GM19395 (cell line): ENCODE measurements around the gene GAPVD1.
A peak's percentile ranks its signal among the peaks of the same experiment; 100 is the strongest.
"Not testable (repeated sequence)": the region's sequence is repeated elsewhere in the genome, so short reads cannot be mapped to it uniquely, and the experiment has no call there.

Experiments
- ATAC-seq: cut with Tn5 transposase; IDR thresholded peaks from one replicate; pipeline ENCODE4 v1.9.1; 2021; ENCODE audit warnings: mild to moderate bottlenecking, moderate library complexity; ENCODE audit not compliant: unreplicated experiment

Gene GAPVD1

DNA sequence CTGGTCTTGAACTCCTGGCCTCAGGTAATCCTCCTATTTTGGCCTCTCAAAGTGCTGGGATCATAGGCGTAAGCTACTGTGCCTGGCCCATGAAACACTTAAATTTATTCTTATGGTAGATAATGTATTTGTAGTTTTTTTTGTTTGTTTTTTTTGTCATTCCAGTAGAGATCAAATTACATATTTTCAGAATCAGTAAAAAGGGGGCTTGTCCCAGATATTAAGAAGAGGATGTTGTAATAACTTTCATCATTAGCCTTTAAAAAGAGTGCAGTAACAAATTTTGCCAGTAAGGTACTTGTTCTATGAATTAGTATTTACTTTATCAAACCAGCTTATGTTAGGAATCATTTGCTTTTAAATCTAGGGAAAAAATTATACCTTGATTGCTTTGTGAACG lies 42.6 kb downstream of the GAPVD1 start:
- no peak for ATAC-seq

DNA sequence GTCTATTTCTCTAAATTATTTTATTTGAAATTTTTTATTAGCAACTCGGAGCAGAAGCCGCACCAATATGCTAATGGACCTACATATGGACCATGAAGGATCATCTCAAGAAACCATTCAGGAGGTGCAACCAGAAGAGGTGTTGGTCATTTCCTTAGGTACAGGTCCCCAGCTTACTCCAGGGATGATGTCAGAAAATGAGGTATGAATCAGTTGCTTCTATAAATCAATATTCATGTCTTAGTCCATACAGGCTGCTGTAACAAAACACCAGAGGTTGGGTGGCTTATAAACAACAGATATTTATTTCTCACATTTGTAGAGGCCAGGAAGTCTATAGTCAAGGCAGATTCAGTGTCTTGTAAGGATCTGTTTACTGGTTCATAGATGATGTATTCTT lies 50.8 kb downstream of the GAPVD1 start:
- ATAC-seq = no peak

DNA sequence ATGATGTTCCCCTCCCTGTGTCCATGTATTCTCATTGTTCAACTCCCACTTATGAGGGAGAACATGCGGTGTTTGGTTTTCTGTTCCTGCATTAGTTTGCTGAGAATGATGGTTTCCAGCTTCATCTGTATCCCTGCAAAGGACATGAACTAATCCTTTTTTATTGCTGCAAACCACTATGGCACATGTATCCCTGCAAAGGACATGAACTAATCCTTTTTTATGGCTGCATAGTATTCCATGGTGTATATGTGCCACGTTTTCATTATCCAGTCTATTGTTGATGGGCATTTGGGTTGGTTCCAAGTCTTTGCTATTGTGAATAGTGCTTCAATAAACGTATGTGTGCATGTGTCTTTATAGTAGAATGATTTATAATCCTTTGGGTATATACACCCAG lies 54.7 kb downstream of the GAPVD1 start:
- ATAC-seq = not testable (repeated sequence)

DNA sequence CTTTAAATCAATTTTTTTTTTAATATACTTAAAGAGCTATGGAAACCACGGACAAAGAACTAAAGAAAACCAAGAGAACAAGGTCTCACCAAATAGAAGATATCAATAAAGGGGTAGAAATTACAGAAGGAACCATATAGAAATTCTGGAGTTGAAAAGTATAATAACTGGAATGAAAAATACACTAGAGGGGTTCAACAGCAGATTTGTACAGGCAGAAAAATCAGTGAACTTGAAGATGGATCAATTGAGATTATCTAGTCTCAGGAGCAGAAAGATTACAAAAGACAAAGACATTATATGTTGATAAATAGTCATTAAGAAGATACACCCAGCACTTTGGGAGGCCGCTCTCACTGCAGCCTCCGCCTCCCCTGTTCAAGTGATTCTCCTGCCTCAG lies 56.1 kb downstream of the GAPVD1 start:
- no peak for ATAC-seq

DNA sequence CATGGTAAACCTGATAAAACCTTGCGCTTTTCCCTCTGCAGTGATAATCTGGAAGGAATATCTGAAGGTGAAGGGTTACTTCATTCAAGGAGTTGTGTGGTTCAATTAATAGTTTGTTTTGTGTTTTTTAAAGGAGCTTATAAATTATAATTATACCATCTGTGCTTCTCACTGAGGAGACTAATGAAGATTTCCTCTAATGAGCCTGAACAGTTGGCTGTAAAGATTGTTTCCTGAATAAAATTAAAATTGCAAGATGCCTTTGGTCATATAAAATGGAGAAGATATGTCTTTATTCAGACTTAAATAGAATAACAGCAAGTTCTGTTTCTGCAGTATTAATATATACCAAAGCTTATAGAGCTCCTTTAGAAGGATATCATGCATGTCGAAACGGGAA lies 59.9 kb downstream of the GAPVD1 start:
- no peak for ATAC-seq

DNA sequence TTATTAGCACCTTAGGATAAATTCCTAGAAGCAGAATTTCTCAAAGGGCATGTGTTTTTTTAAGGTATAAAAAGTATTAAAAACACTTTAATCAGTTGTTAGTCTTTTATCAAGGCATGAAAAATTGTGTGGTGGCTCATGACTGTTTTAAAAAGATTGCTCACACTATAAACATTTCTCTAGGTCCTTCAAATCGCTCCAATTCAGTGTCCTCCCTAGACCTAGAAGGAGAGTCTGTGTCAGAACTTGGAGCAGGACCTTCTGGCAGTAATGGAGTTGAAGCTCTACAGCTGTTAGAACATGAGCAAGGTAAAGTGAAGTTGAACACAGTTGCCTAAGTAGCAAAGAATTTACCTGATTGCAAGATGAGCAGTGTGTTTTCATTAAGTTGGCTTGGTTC lies 62.0 kb downstream of the GAPVD1 start:
- ATAC-seq = no peak

DNA sequence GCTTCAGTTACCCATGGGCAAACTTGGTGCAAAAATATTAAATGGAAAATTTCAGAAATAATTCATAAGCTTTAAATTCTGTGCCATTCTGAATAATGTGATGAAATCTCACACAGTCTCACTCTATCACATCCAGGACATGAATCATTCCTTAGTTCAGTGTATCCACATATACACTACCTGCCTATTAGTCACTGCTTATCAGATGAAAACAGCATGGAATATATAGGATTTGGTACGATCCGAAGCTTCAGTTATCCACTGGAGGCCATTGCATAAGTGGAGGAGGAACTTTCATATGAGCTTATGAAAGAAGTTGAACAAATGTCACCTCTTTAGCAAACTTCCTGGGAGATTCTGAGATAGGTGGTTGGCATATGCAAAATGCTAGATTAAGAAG lies 64.2 kb downstream of the GAPVD1 start:
- no peak for ATAC-seq

DNA sequence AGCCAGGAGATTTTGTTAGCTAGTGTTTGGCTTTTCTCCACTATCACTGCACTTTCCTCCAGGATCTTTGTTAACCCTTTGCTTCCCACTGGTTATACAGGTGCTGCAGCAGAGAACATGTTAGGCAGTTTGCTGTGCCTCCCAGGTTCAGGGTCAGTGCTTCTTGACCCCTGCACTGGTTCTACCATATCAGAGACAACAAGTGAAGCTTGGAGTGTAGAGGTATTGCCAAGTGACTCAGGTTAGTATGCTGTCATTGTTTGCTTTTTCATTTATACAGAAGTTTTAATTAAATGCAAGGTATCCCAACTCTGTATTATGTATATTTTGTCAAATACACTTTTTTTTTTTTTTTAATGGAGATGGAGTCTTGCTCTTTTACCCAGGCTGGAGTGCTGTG lies 68.4 kb downstream of the GAPVD1 start:
- no peak for ATAC-seq

DNA sequence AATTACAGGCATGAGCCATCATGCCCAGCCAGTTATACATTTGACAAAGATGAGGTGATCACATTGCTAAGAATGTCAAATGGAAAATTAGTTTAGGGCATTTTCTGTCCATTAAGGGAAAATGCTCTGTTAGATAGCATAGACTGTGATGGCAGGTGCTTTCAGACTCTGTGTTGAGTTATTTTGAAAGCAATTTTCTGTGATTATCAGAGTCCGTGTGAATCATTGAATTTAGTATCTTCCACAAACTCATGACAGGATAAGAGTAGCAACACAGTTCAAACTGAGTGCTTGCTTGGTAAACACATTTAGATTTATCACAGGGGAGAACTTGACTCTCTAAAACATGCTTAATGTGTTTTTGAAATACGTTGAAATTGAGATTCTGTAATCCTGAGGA lies 69.0 kb downstream of the GAPVD1 start:
- ATAC-seq = no peak

DNA sequence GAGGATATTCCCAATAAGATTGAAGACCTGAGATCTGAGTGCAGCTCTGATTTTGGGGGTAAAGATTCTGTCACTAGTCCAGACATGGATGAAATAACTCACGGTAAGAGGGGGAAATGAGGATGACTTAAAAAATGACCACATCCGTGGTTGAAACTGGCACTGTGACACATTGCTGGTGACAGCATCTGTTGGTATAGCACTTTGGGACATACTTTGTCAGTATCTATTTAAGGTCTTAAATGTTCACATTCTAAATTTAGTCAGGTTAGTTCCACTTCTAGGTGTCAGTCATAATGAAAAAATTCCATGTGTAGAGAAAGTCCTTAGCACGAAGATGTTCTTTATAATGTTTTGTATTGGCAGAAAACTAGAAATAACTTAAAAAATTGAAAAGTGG lies 70.9 kb downstream of the GAPVD1 start:
- peak; percentile 70 for ATAC-seq

DNA sequence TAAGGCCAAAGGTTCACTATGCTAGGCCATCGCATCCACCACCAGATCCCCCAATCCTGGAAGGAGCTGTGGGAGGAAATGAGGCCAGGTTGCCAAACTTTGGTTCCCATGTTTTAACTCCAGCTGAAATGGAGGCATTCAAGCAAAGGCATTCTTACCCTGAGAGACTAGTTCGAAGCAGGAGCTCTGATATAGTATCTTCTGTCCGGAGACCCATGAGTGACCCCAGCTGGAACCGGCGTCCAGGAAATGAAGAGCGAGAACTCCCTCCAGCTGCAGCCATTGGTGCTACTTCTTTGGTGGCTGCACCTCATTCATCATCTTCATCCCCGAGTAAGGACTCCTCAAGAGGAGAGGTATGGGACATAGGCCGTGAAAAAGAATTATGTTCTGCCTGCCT lies 75.6 kb downstream of the GAPVD1 start:
- ATAC-seq = no peak

DNA sequence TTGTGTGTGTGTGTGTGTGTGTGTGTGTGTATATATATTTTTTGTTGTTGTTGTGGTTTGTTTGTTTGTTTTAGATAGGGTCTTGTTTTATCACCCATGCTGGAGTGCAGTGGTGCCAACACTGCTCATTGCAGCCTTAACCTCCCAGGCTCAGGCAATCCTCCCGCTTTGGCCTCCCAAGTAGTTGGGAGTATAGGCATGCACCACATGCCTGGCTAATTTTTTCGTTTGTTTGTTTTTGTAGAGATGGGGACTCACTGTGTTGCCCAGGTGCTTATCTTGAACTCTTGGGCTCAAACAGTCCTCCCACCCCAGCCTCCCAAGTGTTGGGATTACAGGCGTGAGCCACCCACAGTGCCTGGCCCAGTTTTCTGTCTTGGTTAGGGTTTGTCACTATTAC lies 77.3 kb downstream of the GAPVD1 start:
- ATAC-seq = no peak

DNA sequence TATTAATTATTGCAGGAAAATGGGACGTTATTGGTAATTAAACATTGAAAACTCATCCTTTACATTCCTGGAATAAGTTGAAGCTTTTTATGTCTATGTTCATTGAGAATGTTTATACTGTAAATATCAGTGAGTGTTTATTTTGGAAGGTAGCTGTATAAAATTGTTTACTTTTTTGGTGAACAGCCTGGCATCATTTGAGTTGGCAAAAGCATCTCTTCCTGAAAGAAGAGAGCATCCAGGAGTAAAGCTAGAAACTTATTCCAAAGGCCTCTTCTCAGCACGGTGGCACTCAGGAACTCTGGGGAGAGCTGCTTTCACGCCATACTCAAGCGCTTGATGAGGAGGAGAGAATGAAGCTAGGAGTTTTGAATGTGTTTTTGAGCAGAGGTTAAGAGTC lies 79.9 kb downstream of the GAPVD1 start:
- no peak for ATAC-seq

DNA sequence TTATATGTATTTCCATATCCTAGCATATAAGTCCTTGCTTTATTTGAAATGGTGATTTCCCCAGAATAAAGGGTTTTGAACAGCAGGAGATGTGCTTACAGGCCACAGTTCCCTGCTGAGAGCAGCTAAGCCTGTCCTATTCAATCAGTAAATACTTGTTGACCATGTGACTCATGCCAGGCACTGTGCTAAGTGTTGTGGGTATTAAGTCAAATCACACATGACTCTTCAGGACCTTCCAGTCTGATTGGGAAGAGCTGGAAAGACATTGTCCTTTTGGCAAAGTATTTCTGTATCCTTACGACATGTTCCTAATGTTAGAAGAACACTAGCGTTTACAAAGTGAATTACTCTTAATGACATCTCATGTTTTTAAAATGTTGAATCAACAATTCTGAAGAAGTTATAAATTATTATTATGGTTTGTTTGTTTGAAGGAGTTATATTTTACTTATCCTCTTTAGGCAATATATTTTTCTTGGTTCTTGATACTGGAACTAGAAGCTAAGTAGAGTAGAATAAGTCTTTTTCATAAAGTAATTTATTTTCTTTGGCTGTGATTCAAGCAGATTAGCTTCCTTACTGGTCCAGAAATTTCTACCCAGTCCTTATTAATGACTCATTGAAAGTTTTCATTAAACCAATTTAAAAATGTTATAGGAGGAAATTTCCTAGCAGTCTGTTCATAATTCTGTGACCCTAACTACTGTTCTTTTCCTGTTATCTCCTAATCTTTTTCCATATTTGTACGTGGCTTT lies 82.1 kb downstream of the GAPVD1 start:
- no peak for ATAC-seq

DNA sequence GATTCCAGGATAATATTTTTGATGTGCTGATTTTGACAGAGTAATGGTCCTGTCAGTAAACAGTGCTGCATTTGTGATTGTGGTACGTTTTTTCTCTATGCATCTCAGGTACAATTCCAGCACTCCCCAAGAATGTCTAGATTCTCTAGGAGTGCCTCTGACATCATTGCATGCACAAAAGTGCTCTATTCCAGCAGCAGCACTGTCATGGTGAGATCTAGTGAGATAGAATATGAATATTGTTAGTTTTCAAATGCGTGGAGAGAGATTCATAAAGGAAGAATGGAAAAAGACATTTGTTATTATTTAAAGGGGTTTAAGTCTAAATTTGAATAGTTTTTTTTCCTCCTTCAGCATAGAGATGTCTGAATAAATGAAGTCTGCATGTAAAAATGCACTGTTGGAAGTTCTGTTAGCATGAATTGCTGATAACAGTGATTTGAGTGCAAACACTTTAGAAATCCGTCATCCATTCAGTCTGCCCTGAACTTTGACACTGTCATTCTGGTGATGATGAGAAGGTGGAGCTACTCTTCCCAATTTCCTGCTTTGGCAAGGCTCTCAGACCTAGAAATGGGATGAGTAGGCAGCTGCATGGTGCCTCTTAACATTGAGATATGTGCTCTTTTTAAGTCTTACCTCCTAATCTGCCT lies 84.6 kb downstream of the GAPVD1 start:
- no peak for ATAC-seq

DNA sequence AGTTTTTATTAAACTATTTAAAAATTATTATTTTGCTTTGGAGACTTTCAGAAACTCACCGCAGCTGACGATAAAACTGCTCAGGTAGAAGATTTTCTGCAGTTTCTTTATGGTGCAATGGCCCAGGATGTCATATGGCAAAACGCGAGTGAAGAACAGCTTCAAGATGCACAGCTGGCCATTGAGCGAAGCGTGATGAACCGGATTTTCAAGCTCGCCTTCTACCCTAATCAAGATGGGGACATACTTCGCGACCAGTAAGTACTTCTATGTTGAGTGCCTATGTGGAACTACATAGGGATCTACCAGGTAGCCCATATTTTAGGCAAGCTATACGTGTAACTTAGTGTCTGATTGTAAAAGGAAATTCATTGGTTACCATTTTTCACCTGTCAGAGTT lies 94.0 kb downstream of the GAPVD1 start:
- ATAC-seq = no peak

DNA sequence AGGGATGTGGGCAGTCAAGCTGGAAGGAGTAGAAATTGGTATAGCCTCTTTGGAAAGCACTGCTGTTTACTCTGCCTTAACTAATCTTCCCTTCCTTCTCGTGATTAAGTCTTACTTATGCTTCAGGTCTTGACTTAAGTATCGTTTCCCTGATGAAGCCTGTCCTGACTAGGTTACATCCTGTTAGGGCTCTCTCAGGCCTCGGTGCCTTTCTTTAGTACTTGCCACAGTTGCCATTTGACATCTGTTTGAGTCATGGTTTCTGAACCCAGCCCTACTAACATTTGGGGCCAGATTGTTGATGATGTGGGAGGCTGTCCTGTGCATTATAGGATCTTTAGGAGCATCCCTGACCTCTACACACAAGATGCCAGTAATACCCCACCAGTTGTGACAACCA lies 94.4 kb downstream of the GAPVD1 start:
- no peak for ATAC-seq

DNA sequence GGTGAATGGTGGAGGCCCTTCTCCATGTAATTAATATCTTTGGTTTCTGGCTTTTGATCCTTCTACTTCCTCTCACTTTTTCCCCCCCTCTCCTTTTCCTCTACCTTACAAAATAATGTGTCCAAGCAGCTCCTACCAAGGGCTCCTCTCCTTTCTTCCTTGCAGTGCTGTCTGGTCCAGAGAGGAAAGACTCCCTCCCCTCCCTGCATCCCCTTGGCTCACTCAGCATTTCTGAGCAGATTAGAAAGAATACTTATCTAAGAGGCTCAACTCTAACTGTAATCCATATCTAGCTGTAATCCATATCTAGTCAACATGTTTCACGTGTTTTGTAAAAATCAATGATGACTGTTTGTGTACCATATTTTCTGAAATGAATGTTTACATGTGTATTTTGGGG lies 97.4 kb downstream of the GAPVD1 start:
- no peak for ATAC-seq

DNA sequence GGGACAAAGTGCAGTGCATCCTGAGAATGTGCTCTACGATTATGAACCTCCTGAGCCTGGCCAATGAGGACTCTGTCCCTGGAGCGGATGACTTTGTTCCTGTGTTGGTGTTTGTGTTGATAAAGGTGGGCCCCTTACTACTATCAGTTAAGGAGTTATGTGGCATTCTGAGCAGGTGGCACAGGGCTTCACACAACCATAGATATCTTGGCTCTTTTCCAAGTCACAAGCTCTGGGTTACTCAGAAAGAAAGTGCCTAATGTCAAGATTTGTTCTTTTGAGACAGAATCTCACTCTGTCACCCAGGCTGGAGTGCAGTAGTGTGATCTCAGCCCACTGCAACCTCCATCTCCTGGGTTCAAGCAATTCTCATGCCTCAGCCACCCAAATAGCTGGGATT lies 99.0 kb downstream of the GAPVD1 start:
- no peak for ATAC-seq

DNA sequence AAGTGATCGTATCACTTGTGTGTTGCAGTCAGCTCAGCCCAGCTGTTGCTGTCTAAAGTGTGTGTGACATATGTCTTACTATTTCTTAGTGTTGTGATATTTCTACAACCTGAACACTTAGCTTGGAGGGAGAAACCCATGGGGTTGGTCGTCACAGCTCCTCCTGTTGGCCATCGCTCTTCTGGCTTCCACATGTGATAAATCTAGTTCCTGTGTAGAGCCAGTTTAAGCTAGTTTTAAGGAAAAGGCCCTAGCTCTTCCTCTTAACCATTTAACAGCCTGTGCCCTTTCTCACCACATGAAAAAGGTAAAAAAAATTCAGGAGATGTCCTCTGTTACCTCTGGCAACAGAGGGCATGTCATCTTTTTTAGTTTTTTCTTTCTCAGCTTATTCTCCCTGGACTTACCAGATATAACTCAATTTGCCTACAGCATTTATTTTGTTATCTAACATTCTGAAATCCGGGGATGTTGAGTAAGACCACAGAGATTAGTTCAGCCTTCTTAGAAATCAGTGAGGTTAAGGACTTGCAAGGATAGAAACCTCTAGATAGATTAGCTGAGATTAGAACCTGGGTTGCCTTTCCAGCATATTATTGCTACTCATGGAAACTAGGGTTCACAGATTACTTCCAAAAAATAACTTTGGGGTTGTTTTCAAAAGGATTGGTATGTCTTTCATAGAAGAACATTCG lies 100.4 kb downstream of the GAPVD1 start:
- no peak for ATAC-seq

DNA sequence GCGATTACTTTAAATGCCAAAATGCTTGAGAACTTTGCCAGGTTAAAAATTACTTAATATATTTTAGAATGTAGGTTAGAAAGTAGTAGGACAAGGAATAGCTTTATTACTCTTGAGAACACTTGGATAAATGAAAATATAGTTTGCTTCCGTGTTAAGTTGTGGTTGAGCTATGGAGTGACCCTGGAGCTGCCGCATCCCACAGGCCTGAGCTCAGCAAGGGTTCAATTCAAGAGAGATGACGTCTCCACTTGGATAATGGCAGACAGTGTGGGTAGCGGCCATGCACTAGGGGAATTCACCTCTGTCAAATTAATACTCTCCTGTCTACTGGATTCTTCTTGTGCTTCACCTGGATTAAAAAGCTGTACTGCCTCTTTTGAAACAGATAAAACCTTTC lies 105.0 kb downstream of the GAPVD1 start:
- ATAC-seq = no peak

DNA sequence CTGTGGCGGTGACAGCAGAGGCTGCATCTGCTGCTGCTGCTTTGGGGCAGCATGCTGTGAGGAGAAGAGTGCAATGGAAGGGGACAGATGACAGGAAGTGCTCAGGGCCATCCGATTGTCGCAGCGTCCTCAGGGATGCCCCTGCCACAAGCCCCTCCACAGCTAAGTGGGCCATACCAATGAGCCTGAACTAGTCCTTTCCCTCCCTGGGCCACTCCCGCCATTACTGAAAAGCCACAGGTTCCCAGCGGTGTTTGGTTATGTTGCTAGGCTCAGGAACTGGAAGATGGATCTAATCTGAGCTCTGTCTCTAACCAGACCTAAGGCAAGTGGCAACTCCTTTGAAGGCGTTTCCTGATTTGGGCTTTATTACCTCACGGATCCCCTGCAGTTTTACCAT lies 109.2 kb downstream of the GAPVD1 start:
- no peak for ATAC-seq
